ENCODE measurements around the gene VSNL1.

GRCh38 chr2:17533546-17533945 is 7.0 kb upstream of the VSNL1 start:
- TF ChIP-seq CTCF (conservative IDR thresholded peaks at IDR 0.05; ENCODE audit: low read depth in 2 of 2) (no peak), REST (IDR thresholded peaks at IDR 0.05; ENCODE audit: unreplicated experiment) (no peak), EZH2phosphoT487 (IDR thresholded peaks at IDR 0.05; ENCODE audit: unreplicated experiment) (no peak), CREB1 (CRISPR knock-in tag; IDR thresholded peaks at IDR 0.05; ENCODE audit: low read depth) (no peak), POLR2AphosphoS5 (IDR thresholded peaks at IDR 0.05; ENCODE audit: low read depth) (no peak), EZH2 (IDR thresholded peaks at IDR 0.05; ENCODE audit: low read depth, unreplicated experiment) (no peak), ETS1 (IDR thresholded peaks at IDR 0.05) (no peak), ZNF331 (CRISPR knock-in tag; IDR thresholded peaks at IDR 0.05; ENCODE audit: low read depth) (no peak), ZNF114 (CRISPR knock-in tag; IDR thresholded peaks at IDR 0.05) (no peak), STAT1 (IDR thresholded peaks at IDR 0.05; ENCODE audit: unreplicated experiment) (no peak), JUNB (IDR thresholded peaks at IDR 0.05; ENCODE audit: unreplicated experiment) (no peak)

Data from GM23338 (cell line).